RWPE1 (cell line): ENCODE results near the gene GUK1.

Experiments
- CTCF ChIA-PET: fragments of 350-600 bp; sonication (Branson Sonifier 250); formaldehyde crosslinking; extraction: SDS; loops from one replicate; lab custom pipeline; 2021; lab: Yijun Ruan, JAX
- POLR2A ChIA-PET: fragments of 400-600 bp; formaldehyde crosslinking; extraction: SDS; loops from one replicate; lab custom pipeline; 2020; ENCODE audit warnings: antibody characterized with exemption; ENCODE audit not compliant: low non-redundant PET; lab: Yijun Ruan, JAX
- DNase-seq: peaks from one replicate; pipeline ENCODE4 v3.0.0; 2012; ENCODE audit warnings: low spot score
- H3K27ac ChIP-seq: fragments of 450-650 bp; 2 replicates; pipeline ENCODE4 v1.5.1; 2017
- TF ChIP-seq, protein P1 (sequence below): fragments of 450-650 bp; conservative IDR thresholded peaks from 2 replicates; pipeline ENCODE4 v1.5.1; 2017; ENCODE audit warnings: low read depth, mild to moderate bottlenecking

The GUK1 gene

DNA sequence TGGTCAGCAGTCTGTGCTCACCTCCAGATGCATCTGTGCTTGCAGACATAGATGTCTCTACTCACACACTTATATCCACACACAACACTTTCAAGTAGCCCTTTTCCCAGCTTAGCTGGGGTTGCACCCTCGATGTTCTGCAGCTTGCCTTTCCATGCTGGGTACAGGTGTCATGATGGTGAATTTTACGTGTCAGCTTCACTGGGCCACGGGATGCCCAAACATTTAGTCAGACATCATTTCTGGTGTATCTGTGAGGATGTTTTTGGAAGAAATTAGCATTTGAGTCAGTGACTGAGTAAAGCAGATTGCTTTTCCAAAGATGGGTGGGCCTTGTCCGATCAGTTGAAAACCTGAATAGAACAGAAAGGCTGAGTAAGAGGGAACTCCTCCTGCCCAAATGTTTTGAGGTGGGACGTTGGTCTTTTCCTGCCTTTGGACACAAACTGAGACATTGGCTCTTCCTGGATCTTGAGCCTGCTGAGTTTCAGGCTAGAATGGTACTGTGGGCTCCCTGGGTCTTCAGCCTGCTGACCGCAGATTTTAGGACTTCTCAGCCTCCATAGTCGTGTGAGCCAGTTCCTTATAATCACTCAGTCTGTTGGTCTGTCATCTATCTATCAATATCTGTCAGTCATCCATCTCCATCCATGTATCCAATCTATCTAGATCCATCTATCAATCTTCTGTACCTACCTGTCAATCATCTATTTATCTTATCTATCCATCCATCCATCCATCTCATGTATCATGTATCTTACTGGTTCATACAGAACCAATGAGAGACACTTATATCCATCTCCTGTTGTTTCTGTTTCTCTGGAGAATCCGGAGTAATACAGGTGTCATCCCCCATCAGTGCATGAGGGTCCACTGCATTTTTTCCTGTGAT, 55.1 kb downstream of the GUK1 start:
- ChIA-PET POLR2A (no interaction called here), CTCF (no interaction called here)
- no peak overlapping the region for H3K27ac ChIP-seq
- DNase-seq = no peak
- TF ChIP-seq, protein P1, sequence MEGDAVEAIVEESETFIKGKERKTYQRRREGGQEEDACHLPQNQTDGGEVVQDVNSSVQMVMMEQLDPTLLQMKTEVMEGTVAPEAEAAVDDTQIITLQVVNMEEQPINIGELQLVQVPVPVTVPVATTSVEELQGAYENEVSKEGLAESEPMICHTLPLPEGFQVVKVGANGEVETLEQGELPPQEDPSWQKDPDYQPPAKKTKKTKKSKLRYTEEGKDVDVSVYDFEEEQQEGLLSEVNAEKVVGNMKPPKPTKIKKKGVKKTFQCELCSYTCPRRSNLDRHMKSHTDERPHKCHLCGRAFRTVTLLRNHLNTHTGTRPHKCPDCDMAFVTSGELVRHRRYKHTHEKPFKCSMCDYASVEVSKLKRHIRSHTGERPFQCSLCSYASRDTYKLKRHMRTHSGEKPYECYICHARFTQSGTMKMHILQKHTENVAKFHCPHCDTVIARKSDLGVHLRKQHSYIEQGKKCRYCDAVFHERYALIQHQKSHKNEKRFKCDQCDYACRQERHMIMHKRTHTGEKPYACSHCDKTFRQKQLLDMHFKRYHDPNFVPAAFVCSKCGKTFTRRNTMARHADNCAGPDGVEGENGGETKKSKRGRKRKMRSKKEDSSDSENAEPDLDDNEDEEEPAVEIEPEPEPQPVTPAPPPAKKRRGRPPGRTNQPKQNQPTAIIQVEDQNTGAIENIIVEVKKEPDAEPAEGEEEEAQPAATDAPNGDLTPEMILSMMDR = no peak

DNA sequence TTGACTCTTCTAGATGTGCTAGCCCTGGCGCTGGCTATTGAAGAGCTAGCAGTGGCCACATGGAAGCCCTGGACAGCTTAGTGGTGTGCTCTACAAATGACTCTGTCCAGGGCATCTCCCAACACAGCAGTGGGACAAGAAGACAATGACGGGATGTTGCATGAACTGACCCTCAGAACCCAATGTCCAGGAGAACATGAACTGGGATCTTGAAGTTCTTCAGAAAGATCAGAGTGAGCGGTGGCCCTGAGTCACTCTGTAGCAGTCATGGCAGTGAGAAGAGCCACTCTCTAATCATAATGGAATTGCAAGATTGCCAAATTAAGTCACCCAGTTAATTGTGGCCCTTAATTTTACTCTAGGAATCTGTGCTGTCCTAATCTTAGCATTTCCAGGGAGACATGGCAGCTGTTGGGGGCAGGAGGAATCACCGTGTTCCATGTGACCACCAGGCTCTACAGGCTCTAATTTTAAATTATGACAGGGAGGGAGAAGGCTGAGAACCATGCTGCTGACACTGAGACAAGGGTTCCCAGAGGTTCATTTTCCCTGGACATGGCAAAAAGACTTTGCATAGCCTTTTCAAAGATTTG, 57.6 kb downstream of the GUK1 start:
- CTCF ChIA-PET = interaction anchor here (0.7 kb wide), 1 partner anchor 18 kb away, joined by 4 read pairs; no protein-coding TSS in a partner anchor
- no peak overlapping the region for H3K27ac ChIP-seq
- no peak for DNase-seq
- POLR2A ChIA-PET = no interaction called here
- TF ChIP-seq, protein P1 = no peak
